Globus pallidus (tissue), 1 donor: Measurements from ENCODE around the gene WDR76.

ENCODE experiments used
- DNase-seq: peaks from one replicate; pipeline ENCODE4 v3.0.0-alpha.2; 2015; ENCODE audit warnings: low spot score

The WDR76 gene

GRCh38 chr15:43913941-43914340 is 87.1 kb downstream of the WDR76 start:
- no peak for DNase-seq

DNA sequence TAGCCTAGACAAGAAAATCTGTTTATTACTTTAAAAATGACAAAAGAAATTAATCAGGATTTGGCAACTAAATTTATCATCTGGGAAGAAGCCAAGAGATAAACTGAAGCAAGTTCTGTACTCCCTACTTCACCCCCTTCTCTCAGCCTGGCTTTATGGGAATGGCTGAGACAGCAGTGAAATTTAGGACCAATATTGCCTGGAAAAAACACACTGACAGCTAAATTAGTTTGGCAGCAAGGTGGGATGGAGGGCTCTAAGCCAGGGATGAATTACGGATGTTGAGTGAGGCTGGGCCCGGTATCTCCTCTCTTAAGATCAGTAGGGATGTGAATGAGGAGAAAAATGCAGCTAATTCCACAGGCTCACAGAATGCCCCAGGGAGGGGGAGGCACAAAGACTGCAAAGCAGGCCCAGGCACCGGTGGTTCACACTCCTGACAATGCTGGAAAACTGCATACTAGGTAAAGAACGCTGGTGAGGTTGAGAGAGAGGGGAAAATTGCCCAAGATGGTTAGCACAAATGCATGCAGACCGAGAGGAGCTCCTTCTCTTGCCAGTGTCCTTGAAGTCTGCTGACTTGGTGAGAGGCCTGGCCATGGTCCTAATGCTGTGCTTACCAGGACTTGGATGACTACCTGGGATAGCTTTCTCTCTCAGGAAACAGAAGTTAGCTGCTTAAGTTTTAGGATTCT is 89.0 kb downstream of the WDR76 start:
- DNase-seq, result no peak

DNA sequence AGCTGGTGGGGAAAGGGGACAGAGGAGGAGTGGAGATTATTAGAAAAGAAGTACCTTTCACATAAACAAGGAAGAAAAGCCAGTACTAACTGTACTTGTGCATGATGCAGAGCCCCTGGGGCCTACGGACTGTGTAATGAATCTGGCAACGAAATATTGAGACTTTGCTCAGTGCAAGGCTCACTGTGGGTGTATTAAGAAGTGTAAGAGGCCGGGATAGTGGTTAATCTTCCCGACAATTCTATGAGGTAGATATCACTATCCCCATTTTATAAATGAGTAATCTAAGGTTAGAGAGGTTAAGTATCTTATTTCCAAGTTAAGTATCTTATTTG is 89.5 kb downstream of the WDR76 start:
- no peak for DNase-seq
